Left kidney (tissue), 8 donors: ENCODE results near the gene TRIM75. TPM values are rescaled to one million over a fixed set of nuclear protein-coding genes. Genes with fewer than 3 reads are reported as not detected.
A peak's percentile ranks its signal among the peaks of the same experiment; 100 is the strongest.
"Not testable (repeated sequence)": the region's sequence is repeated elsewhere in the genome, so short reads cannot be mapped to it uniquely, and the experiment has no call there.

Source experiments
- DNase-seq: peaks from one replicate; pipeline ENCODE4 v3.0.0-alpha.2; 2013
- long read RNA-seq, 8 donors: transcript quantifications; one replicate each; lab custom pipeline, GENCODE V29; 2026
- polyA plus RNA-seq: library from polyadenylated mRNA; unstranded; fragments of 120-200 nt; gene quantifications from one replicate; pipeline ENCODE4 v1.2.1, GENCODE V29; 2013; ENCODE audit not compliant: insufficient read length

Gene TRIM75
- polyA plus RNA-seq: 0.10 TPM
- long read RNA-seq, donor 1: 0 reads
- long read RNA-seq, donor 2: 0 reads
- long read RNA-seq, donor 3: 0 reads
- long read RNA-seq, donor 4: 0 reads
- long read RNA-seq, donor 5: 0 reads
- long read RNA-seq, donor 6: 0 reads
- long read RNA-seq, donor 7: 0 reads
- long read RNA-seq, donor 8: 0 reads

DNA sequence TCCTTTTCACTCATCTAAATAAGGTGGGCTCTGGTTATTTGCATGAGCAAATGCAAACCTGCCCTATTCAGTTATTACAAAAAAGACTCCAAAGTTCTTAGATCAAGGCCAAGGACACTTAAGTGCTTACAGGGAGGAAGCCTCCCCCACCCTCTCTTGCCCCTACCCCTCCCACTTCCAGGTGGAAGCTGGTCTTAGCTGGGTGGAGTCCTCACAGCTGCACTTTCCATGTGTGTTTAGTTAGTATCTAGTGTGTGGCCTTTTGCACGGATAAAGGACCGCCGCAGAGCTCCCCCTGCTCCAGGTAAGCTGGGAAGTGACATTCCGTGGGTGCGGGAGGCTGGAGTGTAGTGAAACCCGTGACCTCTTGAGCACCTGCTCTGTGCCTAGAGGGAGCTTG is at the start of gene TRIM75:
TRIM75 (plus strand) TSS at position 222 of the 400 bp plus-strand sequence. CDS start 5,282 bp downstream, outside the sequence.
- DNase-seq: no peak

DNA sequence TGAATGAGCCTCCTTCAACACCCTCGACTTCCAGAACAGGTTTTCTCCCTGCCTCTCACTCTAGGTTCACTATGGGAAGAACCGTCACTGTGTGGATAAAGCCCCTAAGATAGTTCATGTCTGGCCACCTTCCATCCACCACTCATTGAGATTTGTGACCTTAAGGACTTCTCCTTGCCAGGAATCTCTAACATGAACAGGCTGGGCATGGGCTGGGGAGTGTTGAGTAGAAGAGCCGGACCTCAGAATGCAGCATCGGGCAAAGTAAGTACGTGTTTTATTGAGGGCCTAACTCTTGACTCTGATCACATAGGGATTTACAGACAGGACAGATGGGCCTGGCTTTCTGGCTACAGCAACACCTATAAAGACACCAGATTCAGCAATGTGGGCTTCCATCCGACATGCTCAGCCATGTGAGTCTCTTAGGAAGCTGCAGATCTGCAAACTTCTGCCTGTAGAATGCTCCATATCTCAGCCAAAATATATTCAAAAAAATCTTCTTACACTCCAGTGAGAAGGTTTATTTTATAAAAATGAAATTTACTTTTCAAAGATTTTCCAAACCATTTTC is 48.2 kb upstream of the TRIM75 start:
- DNase-seq: no peak

DNA sequence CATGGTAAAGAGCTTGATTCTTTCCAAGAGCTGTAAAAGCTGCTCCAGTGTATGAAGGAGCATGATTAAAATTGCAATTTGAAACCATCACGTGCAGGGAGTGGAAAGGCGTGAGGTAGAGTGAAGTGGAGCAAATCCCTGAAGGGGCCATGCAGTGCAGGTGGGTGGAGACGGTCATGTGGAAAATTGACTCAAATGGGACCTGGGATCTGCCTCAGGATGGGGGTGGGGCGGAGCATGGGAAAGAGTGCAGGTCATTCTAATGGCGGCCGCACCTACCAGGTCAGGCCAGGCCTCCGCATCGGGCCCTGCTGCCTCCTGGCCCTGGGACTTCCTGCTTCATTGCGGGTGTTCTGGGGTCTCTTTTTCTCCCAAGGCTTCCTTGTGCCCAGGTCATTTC is 47.2 kb upstream of the TRIM75 start:
- peak; percentile 46 for DNase-seq

DNA sequence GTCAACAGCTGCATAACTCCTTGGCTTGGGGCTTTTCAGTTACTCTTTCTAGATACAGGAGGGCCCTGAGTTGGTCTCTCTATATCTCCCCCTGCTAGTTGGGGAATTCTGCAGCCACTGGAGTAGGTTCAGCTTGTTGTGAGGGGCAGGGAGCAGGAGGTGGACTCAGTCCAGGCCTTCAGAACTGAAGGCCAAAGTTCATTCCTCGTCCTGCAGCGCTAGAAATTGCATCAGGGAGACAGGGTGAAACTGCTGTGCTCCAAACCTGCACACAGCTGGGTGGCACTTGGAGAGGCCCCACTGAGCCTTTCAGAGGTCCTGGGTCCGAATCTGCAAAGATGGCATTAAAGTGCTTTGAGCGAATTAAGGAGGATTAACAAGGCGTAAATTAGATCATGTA is 46.8 kb upstream of the TRIM75 start:
- no peak for DNase-seq

DNA sequence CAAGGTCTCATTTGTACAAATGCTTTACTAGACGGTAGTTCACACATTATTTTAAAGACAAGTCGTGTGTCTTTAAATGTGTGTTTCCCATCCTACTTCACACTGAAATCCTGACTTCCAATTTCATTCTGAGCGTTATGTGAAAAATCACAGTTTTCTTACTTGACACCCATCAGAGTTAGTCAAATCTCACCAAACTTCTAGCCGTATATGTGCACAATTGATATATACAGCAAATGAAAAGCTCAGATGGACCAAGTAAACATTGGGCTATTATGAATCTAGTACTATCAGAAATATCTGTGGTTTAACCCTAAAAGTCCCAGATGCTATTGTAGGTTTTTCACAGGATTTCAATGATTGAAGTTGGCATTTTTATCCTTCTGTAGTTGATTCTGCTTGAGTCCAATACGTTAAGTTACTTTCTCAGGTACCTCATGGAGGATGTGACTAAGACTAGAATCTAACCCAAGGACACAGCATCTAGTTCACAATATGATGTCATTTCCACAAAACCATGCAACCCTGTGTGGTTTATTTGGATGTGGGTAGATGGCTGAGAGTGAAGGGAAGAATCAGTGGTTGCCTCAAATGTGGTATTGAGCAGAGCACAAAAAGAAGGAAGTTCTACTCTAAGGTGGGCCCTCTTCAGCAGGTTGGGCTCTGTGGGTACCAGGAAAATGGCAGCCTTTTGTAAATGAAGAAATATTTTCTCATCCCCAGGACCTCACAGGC is 44.0 kb upstream of the TRIM75 start:
- no peak for DNase-seq

DNA sequence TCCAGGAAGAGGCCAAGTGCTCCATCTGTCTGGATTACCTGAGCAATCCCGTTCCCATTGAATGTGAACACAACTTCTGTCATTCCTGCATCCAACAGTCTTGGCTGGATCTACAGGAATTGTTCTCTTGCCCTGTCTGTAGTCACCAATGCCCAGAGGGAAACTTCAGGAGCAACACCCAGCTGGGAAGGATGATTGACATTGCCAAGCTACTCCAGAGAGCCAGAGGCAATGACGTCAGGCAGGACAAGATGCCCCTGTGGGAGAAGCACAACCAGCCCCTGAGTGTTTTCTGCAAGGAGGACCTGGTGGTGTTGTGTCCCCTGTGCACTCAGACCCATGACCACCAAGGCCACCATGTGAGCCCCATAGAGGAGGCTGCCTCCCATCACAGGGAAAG is 43.2 kb upstream of the TRIM75 start:
- no peak for DNase-seq

DNA sequence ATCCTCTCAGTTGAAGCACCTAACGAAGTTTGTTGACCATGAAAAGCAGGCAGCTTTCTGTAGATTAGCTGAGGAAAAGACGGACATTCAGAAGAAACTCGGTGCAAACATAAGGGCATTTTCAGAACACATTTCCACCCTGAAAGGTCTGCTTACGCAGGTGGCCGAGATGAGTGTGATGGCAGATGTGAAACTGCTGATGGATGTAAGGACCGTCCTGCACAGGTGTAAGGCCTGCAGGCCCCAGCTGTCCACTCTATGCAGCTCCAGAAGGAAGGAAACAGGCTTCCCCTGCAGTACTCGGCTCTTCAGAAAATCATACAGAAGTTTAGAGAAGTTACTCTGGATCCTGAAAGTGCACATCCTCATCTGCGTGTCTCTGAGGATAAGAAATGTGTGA is 42.7 kb upstream of the TRIM75 start:
- no peak for DNase-seq

DNA sequence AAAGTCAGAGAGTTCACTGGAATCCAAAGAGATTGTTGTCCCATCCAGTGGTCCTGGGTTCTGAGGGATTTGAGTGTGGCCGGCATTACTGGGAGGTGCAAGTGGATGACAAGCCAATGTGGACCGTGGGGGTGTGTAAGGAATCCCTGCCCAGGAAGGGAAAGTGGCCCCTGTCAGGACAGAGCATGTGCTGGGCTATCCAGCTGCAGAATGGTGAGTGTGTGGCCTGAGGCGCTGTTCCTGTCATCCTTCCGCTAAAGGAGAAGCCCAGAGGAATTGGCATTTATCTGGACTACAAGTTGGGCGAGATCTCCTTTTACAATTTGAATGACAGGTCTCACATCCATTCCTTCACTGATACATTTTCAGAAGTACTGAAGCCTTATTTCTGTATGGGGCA is 42.3 kb upstream of the TRIM75 start:
- no peak for DNase-seq

DNA sequence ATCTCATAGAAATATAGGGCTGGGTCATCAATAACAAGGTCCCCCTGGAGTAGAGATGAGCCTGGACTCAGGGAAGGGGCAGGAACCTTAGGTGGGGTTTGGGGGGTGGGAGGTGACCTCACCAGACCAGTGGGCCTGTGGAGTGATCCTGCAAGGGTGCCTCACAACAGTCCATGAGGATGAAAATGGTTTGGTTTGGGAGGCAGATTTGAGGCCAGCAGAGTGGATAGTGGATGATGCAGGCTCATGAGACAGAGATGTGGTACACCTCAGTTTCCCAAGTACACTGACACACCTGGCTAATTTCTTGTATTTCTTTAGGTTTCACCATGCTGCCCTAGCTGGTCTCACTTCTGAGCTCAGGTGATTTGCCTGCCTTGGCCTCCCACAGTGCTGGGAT is 40.0 kb upstream of the TRIM75 start:
- DNase-seq: no peak

DNA sequence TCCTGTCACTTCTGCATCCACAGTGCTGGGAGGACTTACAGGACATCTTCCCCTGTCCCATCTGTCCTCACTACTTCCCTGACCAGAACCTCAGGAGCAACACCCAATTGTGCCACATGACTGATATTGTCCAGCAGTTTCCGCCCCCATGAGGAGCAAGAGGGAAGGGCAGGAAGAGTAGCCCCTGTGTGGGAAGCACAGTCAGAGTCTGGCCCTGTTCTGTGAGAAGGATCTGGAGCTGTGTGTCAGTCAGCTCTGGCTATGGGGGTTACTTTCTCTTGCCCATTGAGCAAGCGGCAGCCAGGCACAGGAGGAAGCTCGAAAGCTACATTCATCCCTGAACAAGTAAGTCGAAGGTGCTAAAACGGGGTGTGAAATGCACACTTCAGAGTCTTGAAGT is 36.7 kb upstream of the TRIM75 start:
- no peak for DNase-seq

DNA sequence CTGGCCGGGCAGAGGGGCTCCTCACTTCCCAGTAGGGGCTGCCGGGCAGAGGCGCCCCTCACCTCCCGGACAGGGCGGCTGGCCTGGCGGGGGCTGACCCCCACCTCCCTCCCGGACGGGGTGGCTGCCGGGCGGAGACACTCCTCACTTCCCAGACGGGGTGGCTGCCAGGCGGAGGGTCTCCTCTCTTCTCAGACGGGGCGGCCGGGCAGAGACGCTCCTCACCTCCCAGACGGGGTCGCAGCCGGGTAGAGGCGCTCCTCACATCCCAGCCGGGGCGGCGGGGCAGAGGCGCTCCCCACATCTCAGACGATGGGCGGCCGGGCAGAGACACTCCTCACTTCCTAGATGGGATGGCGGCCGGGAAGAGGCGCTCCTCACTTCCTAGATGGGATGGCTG is 33.7 kb upstream of the TRIM75 start:
- DNase-seq: not testable (repeated sequence)

DNA sequence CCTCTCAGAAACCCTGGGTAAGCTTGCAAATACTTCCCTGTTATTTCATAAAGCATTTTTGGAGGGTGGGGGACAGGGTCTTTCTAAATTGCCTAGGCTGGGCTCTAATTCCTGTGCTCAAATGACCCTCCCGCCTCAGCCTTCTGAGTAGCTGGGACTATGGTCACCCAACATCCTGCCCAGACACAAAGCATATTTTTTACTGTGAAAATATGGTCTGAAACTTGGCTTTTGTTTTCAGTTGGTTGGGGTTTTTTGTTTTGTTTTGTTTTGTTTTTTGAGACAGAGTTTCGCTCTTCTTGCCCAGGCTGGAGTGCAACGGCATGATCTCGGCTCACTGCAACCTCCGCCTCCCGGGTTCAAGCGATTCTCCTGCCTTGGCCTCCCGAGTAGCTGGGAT is 27.9 kb upstream of the TRIM75 start:
- not testable (repeated sequence) for DNase-seq

DNA sequence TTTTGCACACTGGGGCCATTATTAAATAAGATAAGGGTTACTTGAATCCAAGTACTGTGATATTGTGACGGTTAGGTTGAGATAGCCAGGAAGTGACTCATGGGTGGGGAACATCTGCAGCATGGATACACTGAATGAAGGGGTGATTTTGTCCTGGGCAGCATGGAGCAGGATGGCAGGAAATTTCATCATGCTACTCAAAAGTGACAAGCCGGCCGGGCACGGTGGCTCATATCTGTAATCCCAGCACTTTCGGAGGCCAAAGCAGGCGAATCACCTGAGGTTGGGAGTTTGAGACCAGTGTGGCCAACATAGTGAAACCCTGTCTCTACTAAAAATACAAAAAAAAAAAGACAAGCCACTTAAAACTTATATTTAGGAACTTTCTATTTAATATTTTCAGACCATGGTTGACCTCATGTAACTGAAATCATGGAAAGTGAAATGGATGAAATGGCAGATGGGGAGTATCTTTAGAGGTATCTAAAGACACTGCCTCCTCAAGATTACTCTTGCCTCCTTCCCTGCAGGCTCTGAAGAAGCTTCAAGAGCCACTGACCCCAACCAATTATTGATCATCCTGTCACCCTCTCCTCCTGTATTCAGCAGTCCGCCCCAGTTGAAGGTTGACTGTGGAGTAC is 25.8 kb upstream of the TRIM75 start:
- no peak for DNase-seq

DNA sequence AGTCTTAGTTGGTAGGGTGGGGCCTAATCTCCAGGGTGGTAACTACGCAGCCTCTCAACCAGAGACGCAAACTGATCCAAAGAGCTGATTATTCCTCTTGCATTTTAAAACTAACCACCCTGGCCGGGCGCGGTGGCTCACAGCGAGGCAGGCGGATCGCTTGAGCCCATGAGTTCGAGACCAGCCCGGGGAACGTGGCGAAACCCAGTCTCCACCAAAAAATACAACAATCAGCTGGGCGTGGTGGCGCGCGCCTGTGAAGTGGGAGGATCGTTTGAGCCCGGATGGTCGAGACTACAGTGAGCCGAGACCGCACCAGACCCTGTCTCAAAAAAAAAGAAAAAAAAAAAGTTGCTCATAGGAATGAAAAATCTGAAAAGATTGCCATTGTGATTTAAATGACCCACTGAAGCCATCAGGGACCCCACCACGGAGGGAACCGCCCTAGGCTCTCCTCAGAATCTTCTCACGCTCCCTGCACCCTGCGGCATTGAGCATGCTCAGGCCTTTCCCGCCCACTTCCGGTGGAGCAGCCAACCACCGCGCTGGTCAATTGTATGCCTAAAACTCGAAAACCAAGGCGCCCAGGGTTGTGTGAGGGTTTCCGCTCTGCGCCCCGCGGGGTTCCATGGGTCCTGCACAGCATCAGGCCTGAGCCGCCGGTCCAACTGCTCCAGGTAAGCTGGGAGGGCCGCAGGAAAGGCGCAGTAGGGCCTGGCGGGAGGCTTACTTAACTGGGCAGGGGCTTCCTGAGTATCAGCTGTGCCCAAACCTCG is 22.0 kb upstream of the TRIM75 start, which contains the start of gene TRIM60:
TRIM60 (plus strand) TSS at position 564 of the 776 bp plus-strand sequence. CDS start 8,074 bp downstream, outside the sequence.
- no peak for DNase-seq

DNA sequence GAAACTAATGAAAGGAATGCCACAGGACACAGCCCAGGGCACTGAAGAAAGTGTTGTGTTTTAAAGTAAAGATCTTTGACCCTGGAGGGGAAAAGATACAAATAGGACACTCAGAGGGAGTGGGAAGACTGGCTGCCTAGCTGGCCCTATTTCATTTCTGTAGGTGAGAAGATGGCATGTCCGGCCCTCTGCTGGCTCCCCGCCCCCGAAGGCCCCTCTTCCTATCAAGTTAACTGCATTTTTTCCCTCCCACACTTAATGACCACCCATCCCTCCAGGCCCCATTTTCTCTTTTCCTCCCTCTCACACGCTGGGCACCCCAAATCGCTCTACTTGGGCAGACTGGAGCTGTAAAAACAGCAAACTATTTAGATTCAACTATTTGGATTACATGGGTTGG is 5.5 kb upstream of the TRIM75 start:
- no peak for DNase-seq

DNA sequence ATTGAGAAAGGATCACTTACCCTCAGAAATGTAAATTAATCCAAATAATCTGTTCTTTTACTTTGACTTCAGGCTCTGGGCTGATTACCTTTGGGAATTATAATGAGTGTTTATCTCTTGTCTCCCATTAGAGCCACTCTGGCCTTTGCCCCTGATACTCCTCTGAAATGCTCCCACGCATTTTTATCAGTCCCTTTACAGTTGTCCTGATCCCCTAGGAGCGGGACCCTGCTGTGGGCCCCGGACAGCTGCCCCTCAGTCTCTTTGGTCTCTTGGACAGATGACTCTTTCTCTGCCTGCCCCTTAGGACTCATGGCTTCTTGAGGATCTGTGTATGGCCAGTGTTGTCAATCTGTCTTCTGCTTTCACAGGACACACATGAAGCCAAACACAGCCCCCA is 1.0 kb upstream of the TRIM75 start:
- no peak for DNase-seq

DNA sequence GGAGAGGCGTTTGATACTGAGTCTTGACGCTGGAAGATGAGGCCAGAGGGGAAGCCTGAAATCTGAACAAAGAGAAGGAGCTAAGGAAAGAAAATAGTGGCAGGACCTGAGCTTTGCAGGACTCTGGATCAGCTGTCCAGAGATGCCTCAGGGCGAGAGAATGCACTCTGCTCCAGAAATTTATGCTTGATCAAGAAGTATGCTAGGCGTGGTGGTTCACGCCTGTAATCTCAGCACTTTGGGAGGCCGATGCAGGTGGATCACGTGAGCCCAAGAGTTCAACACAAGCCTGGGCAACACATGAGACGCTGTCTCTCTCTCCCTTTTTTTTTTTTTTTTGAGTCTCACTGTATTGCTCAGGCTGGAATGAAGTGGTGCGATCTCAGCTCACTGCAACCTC is 1.9 kb downstream of the TRIM75 start:
- DNase-seq: no peak

DNA sequence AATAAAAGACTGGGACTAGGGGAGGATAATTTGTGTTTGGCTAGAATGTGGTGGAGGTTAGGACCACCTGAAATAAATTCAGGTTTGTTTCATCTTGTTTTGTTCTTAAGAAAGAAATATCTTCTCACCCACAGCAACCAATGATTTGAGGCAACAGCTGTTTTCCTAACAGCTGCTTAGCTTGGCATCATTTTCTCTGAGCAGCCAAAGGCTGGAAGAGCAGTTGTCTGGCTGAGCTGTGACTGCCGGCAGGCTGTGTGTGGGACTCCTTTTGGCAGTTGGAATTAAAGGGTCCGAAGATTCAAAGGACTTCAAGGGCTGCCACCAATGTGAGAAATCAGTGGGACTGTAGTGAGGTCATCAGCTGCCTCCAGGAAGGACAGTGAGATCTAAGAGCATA is 5.0 kb downstream of the TRIM75 start:
- no peak for DNase-seq

DNA sequence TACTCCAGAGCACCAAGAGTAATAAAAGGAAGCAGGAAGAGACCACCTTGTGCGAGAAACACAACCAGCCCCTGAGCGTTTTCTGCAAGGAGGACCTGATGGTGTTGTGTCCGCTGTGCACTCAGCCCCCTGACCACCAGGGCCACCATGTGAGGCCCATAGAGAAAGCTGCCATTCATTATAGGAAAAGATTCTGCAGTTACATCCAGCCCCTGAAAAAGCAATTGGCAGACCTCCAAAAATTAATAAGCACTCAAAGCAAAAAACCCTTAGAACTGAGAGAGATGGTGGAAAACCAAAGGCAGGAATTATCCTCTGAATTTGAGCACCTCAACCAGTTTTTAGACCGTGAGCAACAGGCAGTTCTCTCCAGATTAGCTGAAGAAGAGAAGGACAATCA is 5.7 kb downstream of the TRIM75 start:
- DNase-seq: no peak

DNA sequence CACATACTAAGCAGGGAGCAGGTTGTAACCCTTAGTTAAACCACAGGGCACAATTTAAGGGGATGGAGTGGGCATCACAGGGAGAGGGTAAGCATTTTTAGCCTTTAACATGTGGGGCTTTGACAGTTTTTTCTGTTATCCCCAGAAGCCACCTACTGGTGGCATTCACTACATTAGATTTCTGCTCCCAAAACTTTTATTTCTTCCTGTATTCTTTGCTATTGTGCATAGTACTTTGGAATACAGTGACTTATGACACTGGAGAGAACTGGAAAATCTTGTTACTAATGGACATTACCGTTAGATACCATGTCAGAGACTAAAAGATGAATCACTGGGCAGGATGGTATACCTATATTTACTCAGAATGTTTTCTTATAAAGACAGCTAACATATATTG is 7.3 kb downstream of the TRIM75 start:
- no peak for DNase-seq

DNA sequence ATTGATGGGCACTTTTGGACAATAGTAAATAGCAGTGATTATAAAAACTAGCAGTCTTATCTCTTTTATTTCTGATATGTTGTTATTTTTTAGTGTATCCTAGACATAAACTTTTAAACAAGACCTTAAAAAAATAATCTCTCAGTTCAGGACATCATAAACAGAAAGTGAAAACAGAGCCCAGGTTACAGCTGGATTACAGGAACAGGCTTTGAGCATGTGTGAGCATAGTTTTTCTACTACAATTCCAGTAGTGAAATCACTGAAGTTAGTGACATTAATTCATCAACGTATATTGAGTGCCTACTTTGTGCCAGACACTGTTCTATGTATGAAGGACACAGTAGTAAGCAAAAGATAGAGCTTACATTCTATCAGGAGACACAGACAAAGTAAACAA is 16.9 kb downstream of the TRIM75 start:
- no peak for DNase-seq

DNA sequence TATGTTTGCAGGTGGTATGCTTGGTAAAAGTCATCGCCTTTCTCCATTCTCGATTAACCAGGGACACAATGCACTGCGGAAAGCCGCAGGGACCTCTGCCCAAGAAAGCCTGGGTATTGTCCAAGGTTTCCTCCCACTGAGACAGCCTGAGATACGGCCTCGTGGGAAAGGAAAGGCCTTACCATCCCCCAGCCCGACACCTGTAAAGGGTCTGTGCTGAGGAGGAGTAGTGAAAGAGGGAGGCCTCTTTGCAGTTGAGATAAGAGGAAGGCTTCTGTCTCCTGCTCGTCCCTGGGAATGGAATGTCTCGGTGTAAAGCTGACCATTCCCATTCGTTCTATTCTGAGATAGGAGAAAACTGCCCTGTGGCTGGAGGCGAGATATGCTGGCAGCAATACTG is 19.7 kb downstream of the TRIM75 start:
- not testable (repeated sequence) for DNase-seq
